Stimulated activated naive CD8-positive, alpha-beta T cell treated with anti-CD3 and anti-CD28 coated beads, Interleukin-15, amount 100 ng/mL, for 72 hours (primary cell): ENCODE data around the gene DESI2.
"Not testable (repeated sequence)": the region's sequence is repeated elsewhere in the genome, so short reads cannot be mapped to it uniquely, and the experiment has no call there.

Source experiments
- ATAC-seq: fragments of 150-1000 bp; cut with Tn5 transposase; 2 replicates; pipeline ENCODE4 v1.10.0; 2021; ENCODE audit warnings: mild to moderate bottlenecking, moderate library complexity
- DNase-seq, 2 donors: peaks; one replicate each; pipeline ENCODE4 v3.0.0; 2021 to 2022
- H3K27ac Mint-ChIP-seq, 2 donors: one replicate each; pipeline ENCODE4 v1.8.0; 2022; ENCODE audit warnings: mild to moderate bottlenecking in 2 of 2, mixed read lengths in 2 of 2, moderate library complexity in 2 of 2
- H3K27me3 Mint-ChIP-seq: one replicate; pipeline ENCODE4 v1.8.0; 2022; ENCODE audit warnings: mixed read lengths
- H3K4me1 Mint-ChIP-seq: one replicate; pipeline ENCODE4 v1.8.0; 2022; ENCODE audit warnings: mild to moderate bottlenecking, mixed read lengths
- H3K4me3 Mint-ChIP-seq, 2 donors: one replicate each; pipeline ENCODE4 v1.8.0; 2022; ENCODE audit warnings: mild to moderate bottlenecking in 2 of 2, mixed read lengths in 2 of 2, moderate library complexity in 1 of 2
- H3K9me3 Mint-ChIP-seq, 2 donors: one replicate each; pipeline ENCODE4 v1.8.0; 2022; ENCODE audit warnings: mixed read lengths in 2 of 2

Gene DESI2

DNA sequence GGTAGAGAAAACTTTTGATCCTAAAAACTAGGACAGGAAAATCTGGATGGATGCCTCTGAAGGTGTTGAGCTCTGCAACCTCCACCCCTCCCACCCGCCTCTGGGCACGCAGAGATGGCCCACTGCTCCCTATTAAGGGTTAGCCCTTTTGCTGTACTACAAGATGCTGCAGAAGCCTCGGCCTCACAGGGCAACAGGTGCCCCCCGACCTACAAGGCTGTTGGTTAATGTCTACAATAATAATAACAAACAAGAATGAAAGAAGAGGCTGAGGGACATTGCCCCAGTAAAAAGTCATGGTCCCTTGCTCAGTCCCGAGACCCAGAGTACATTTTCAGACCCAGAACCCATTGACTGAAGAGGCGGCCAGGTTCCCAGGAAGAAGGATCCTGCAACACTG is 7.5 kb upstream of the DESI2 start:
- Mint-ChIP-seq H3K4me1 (no peaks in the 10 kb centered on the region), H3K27me3 (peaks cover 8% of the 10 kb centered on the region), H3K4me3 (no peak overlapping the region), H3K9me3 (no peaks in the 10 kb centered on the region), H3K27ac (no peak overlapping the region)
- ATAC-seq (no peak), DNase-seq (no peak)

DNA sequence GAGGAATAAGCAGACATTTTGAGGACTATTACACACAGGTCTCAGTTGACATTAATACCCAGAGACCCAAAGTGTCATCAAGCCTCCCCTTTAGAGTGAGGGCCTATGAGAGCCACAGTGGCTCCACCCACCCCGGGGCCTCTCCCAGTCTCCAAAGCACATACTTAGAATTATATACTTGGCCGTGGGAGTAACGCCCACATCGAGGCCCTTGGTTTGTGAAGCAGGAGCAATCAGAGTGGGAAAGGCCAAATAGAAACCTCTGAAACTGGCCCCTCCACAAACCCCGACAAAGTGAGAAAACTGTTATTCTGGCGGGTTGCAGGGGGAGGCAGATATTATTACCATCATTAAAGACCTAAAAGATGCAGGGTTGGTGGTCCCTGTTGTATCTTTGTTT is 7.0 kb upstream of the DESI2 start:
- no peaks in the 10 kb centered on the region for H3K4me1 Mint-ChIP-seq
- no peaks in the 10 kb centered on the region for H3K9me3 Mint-ChIP-seq
- peaks cover 8% of the 10 kb centered on the region for H3K27me3 Mint-ChIP-seq
- H3K27ac Mint-ChIP-seq = no peak overlapping the region
- no peak overlapping the region for H3K4me3 Mint-ChIP-seq
- ATAC-seq (no peak), DNase-seq (no peak)

DNA sequence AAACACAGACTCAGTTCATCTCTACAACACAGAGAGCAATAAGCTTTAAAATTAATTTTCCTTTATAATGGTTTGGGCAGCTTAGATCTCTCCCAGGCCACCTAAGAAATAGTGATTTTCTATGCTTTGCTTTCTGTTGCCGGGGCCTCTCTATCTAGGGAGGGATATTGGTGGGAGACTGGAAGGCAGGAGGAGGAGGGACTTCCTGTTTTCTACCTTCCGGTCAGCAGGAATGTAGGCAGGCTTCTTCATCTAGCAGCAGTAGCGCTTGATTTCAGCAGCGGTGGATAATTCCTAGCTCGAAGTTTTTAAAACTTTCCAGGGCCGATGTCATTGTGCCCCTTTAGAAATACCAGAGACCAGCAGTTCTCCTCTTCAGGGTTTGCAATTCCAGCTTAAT is 5.1 kb upstream of the DESI2 start:
- peaks cover 8% of the 10 kb centered on the region for H3K27me3 Mint-ChIP-seq
- ATAC-seq (no peak), DNase-seq (no peak)
- H3K9me3 Mint-ChIP-seq = peaks cover 0 to 6% of the 10 kb centered on the region in 2 donors
- H3K4me1 Mint-ChIP-seq = peaks cover 11% of the 10 kb centered on the region
- H3K27ac Mint-ChIP-seq = no peak overlapping the region
- H3K4me3 Mint-ChIP-seq = no peak overlapping the region

DNA sequence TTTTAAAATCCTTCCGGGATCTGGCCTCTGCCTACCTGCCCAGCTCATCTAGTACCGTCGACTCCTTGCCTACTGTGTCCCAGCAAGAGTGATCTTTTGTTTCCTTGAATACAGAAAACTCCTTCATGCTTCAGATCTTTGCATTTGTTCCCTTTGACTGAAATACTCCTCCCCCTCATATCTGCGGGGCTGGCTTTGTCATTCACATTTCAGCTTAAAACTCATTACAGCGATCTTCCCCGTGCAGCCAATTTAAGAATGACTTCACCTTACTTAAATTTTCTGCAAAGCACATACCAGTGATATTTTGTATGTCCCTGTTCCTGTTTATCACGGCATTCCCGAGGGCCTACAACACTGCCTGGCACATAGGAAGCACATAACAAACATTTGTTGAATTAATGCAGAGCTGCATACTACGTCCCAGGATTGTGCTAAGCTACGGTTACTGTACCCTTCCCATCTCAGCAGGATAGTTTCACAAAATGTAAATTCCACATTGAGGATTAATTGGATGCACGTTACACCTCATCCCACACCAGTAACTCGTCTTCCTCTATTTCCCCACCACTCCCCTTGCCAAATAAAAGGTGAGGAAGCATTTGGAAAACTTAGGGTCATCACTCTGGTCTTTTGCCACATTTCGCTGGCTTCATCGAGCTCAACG is 837 bp upstream of the DESI2 start:
- H3K27ac Mint-ChIP-seq = peak overlapping the region; percentile 90 to 92
- H3K4me1 Mint-ChIP-seq = peaks cover 14% of the 10 kb centered on the region
- H3K4me3 Mint-ChIP-seq = peak overlapping the region; percentile 80 to 89
- ATAC-seq (no peak), DNase-seq (no peak)
- H3K27me3 Mint-ChIP-seq = no peaks in the 10 kb centered on the region
- peaks cover 0 to 6% of the 10 kb centered on the region in 2 donors for H3K9me3 Mint-ChIP-seq

DNA sequence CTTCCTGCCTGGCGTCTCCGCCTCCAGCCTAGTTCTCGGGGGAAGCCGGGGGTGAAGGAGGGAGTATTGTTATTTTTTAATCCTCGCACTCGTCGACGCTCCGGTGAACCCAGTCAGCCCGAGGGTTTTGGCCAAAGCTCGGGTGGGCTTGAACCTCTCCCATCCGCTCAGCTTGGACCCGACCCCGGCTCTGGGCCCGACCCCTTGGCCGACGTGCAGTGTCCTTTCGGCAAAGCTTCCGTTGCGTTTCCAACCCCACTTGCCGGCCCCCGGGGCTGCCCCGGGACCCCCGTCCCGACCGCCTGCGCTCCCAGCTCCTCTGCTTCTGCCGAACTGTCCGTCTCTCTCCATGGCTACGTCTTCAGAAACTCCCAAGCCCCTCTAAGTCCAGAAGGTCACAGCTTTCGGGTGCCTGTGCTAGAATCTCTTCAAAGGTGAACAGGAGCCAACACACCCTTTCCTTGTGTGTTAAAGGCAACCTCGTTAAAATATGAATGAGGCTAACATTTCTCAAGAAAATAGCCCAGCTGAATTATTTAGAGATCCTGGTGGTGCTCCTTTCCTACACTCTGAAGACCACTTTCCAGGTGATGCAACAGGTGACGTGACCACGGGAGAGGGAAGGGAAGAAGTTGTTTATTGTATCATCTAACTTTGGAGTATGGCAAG is 647 bp downstream of the DESI2 start:
- Mint-ChIP-seq H3K4me3 (no peak overlapping the region), H3K9me3 (peaks cover 0 to 6% of the 10 kb centered on the region in 2 donors), H3K4me1 (peaks cover 29% of the 10 kb centered on the region), H3K27ac (peak overlapping the region in 1 of 2 donors; percentile 16), H3K27me3 (no peaks in the 10 kb centered on the region)
- no peak for ATAC-seq
- peak in 1 of 2 donors; percentile 29 for DNase-seq

DNA sequence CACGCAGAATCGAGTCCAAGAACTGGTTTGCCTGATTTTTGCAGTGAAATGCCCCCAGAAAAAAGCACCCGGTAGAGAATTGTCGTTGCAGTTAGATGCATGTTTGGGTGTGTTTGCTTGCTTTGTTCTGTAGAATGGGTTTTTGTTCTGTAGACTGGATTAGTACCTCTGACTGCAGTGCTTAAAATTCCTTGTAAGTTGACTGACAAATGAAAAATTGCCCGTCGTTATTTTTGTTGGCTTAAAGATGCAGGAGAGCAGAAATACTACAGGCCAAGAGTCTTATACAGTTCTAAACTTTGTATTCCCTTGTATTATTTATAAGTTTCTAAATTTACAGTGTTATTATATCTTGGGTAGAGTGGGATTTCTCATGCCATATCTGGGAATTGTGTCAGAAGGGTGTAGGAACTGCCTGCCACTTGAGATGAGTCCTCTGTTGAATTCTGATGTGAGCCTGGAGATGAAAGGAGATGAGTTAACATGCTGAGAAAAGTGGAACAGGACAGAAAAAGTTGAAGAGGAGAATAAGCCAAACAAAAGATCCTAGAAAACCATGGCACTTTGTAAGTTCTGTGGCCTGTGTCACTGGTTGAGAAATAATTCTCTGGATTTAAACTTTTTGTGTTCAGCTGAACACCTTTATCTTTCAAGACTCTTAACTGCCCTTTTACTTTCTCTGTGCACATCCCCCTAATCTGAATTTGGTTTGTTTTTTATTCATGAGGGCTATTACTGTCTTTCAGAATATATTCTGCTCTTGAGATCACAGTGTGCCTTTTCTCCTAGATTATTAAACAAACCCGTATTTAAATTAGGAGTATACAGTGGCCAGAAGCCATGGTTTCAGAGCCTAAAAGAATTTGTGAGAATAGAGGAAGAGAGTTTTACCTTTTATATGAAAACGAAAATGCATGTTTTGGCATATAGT is 1.4 kb downstream of the DESI2 start:
- Mint-ChIP-seq H3K4me1 (peaks cover 30% of the 10 kb centered on the region), H3K27ac (no peak overlapping the region), H3K9me3 (peaks cover 0 to 6% of the 10 kb centered on the region in 2 donors), H3K27me3 (no peaks in the 10 kb centered on the region), H3K4me3 (no peak overlapping the region)
- DNase-seq (no peak), ATAC-seq (no peak)

DNA sequence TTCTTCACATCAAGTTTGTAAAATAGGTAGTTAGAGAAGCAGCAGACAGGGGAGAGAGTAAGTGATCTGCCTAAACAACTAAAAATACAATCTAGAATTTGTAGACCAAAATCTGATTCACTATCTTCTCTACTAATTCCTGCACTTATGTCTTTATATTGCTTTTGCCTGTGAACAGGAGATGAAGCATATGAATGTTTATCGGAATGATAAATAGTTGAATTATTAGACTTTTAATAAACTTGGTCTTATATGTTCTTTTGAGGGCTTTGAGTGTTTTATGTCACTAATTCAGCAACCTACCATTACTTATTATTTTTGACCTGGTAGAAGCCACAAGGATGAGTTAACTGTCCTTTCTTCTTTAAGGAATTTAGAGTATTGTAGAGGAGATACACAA is 2.3 kb downstream of the DESI2 start:
- Mint-ChIP-seq H3K9me3 (peaks cover 0 to 6% of the 10 kb centered on the region in 2 donors), H3K4me3 (no peak overlapping the region), H3K27ac (no peak overlapping the region), H3K27me3 (no peaks in the 10 kb centered on the region), H3K4me1 (peaks cover 30% of the 10 kb centered on the region)
- ATAC-seq = no peak
- no peak for DNase-seq

DNA sequence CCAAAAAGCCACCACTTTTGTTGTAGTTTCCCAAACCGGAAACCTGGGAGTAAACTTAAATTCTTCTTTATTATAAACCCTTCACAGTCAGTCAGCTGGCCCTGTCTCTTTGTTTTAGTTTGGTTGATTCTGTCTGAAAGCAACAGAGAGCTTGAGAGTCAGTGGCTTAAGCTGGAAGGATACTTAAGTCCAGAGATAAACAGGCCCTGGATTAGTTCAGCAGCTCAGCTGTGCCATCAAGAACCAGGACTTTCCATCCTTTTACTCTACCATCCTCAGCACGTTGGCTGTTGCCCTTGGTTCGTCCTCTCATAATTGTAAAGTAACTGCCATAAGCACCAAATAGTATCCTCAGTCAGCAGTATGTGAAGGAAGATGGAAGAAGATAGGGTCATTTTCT is 4.5 kb downstream of the DESI2 start:
- DNase-seq (no peak), ATAC-seq (no peak)
- H3K27ac Mint-ChIP-seq = peak overlapping the region in 1 of 2 donors; percentile 44
- H3K9me3 Mint-ChIP-seq = no peaks in the 10 kb centered on the region
- H3K4me3 Mint-ChIP-seq = no peak overlapping the region
- no peaks in the 10 kb centered on the region for H3K27me3 Mint-ChIP-seq
- peaks cover 24% of the 10 kb centered on the region for H3K4me1 Mint-ChIP-seq

DNA sequence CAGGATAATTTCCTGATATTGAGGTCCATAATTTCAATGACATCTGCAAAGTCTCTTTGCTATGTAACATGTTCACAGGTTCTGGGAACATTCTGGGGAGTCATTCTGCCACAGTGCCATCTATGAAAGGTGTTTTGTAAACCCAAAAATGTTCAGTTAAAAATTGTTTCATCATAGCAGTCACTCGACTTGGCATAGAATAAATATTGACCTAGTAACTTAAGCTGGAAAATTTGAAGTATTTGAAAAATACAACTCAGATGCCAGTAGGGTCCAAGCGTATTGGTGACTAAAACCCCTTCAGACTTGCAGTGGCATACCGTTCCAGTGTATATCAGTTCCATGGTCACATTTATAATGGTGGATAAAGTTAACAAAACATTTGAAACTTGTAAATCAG is 6.8 kb downstream of the DESI2 start:
- H3K4me3 Mint-ChIP-seq = no peak overlapping the region
- ATAC-seq (no peak), DNase-seq (no peak)
- H3K27ac Mint-ChIP-seq = no peak overlapping the region
- no peaks in the 10 kb centered on the region for H3K9me3 Mint-ChIP-seq
- H3K27me3 Mint-ChIP-seq = no peaks in the 10 kb centered on the region
- H3K4me1 Mint-ChIP-seq = peaks cover 37% of the 10 kb centered on the region

DNA sequence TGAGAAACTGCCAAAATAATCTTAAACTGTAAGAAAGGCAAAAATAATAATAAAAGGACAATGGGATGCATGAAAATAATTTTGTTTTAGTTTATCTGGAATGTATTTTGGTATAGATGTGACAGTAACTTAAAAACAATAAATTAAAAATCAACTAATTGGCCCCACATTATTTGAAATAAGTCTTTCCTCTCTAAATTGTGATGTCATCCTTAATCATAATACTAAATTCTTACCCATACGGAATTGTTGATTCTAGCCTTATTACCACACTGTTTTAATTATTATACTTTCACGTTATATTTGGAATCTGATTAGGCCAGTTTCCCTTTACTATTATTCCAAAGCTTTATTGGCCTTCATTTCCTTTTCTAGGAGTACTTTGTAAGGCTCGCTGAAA is 7.7 kb downstream of the DESI2 start:
- no peak overlapping the region for H3K4me3 Mint-ChIP-seq
- no peak for ATAC-seq
- DNase-seq = no peak
- peaks cover 37% of the 10 kb centered on the region for H3K4me1 Mint-ChIP-seq
- no peaks in the 10 kb centered on the region for H3K27me3 Mint-ChIP-seq
- H3K27ac Mint-ChIP-seq = no peak overlapping the region
- H3K9me3 Mint-ChIP-seq = no peaks in the 10 kb centered on the region

DNA sequence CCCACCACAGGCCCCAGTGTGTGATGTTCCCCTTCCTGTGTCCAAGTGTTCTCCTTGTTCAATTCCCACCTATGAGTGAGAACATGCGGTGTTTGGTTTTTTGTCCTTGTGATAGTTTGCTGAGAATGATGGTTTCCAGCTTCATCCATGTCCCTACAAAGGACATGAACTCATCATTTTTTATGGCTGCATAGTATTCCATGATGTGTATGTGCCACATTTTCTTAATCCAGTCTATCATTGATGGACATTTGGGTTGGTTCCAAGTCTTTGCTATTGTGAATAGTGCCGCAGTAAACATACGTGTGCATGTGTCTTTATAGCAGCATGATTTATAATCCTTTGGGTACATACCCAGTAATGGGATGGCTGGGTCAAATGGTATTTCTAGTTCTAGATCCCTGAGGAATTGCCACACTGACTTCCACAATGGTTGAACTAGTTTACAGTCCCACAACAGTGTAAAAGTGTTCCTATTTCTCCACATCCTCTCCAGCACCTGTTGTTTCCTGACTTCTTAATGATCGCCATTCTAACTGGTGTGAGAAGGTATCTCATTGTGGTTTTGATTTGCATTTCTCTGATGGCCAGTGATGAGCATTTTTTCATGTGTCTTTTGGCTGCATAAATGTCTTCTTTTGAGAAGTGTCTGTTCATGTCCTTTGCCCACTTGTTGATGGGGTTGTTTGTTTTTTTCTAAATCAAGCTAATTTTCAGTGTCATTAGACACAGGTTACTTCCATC is 8.8 kb downstream of the DESI2 start:
- H3K4me1 Mint-ChIP-seq = peaks cover 37% of the 10 kb centered on the region
- not testable (repeated sequence) for ATAC-seq, H3K27ac Mint-ChIP-seq, H3K4me3 Mint-ChIP-seq, H3K27me3 Mint-ChIP-seq, DNase-seq, H3K9me3 Mint-ChIP-seq

DNA sequence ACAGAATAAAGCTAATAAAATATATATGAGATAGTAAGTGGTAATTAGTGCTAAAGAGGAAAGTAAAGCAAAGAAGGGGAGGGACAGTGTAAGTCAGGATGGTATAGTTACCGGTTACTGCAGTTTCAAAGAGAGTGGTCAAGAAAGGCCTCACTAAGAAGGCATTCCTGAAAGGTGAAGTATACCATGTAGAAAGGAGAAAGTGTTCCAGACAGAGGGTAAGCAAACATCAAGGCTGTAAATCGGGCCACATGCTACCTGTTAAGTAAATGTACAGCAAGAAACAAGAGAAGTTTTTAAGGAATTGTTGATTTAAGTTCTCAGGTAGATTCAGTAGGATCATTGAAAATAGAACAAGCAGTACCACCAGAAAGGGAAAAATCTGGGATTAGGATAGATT is 9.7 kb downstream of the DESI2 start:
- H3K4me1 Mint-ChIP-seq = peaks cover 28% of the 10 kb centered on the region
- ATAC-seq (no peak), DNase-seq (no peak)
- H3K9me3 Mint-ChIP-seq = no peaks in the 10 kb centered on the region
- no peaks in the 10 kb centered on the region for H3K27me3 Mint-ChIP-seq
- H3K4me3 Mint-ChIP-seq = no peak overlapping the region
- H3K27ac Mint-ChIP-seq = no peak overlapping the region

DNA sequence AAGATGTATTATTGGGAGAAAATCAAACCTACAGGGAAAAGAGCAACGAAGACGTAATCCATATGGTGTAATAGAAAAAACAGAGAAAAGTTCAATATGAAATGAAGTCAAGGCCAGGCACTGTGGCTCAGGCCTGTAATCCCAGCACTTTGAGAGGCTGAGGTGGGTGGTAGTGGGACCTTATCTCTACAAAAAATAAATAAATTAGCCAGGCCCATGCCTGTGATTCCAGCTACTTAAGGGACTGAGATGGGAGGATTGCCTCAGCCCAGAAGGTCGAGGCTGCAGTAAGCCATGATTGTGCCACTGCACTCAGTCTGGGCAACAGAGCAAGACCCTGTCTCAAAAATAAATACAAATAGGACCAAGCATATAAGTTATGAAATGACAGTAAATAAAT is 11.4 kb downstream of the DESI2 start:
- Mint-ChIP-seq H3K4me1 (peaks cover 18% of the 10 kb centered on the region), H3K27ac (no peak overlapping the region), H3K27me3 (no peaks in the 10 kb centered on the region), H3K4me3 (no peak overlapping the region), H3K9me3 (no peaks in the 10 kb centered on the region)
- DNase-seq (no peak), ATAC-seq (no peak)

DNA sequence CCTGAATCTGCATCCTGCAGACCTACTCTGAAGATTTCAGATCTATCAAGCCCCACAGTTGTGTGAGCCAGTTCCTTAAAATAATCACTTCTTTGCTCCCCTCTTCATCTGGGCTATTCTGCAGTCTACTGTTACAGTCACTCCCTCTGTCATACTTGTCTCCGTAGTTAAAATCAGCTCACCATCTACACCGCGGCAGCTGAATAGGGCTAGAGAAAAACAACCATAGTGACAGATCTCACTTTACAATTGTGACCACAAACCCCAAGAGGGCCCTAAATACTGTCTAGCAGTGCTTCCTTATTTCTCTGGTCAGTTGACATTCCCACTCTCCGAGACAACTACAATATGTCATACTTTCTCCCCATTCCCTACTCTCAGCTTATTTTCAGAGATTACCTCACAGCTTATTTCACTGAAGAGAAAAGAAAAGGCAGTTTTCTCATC is 12.9 kb downstream of the DESI2 start:
- Mint-ChIP-seq H3K4me1 (peaks cover 18% of the 10 kb centered on the region), H3K9me3 (no peaks in the 10 kb centered on the region), H3K27me3 (no peaks in the 10 kb centered on the region), H3K4me3 (no peak overlapping the region), H3K27ac (no peak overlapping the region)
- ATAC-seq (no peak), DNase-seq (no peak)

DNA sequence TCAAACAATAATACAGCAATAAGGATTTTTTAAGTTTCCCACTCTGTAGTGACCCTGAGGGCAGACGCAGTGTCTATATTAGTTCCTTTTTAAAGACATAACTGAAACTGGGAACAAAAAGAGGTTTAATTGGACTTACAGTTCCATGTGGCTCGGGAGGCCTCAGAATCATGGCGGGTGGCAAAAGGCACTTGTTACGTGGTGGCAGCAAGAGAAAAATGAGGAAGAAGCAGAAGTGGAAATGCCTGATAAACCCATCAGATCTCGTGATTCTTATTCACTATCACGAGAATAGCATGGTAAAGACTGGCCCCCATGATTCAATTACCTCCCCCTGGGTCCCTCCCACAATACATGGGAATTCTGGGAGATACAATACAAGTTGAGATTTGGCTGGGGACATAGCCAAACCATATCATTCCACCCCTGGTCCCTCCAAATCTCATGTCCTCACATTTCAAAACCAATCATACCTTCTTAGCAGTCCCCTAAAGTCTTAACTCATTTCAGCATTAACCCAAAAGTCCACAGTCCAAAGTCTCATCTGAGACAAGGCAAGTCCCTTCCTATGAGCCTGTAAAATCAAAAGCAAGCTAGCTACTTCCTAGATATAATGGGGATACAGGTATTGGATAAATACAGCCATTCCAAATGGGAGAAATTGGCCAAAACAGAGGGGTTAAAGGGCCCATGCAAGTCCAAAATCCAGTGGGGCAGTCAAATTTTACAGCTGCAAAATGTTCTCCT is 13.9 kb downstream of the DESI2 start:
- ATAC-seq, DNase-seq, H3K27me3 Mint-ChIP-seq, H3K9me3 Mint-ChIP-seq, H3K4me3 Mint-ChIP-seq, H3K27ac Mint-ChIP-seq: not testable (repeated sequence)
- peaks cover 18% of the 10 kb centered on the region for H3K4me1 Mint-ChIP-seq
